ENCODE measurements around the gene EIF2AK3.

Gene EIF2AK3

GRCh38 chr2:88641330-88641729 is 14.1 kb upstream of the EIF2AK3 start:
- Histone ChIP-seq H2AFZ (ENCODE audit: low read length) (no peak overlapping the region), H3K4me3 (ENCODE audit: low read depth, low read length, poor library complexity, severe bottlenecking) (no peak overlapping the region), H3K9me2 (ENCODE audit: low read depth, low read length) (no peaks in the 10 kb centered on the region), H3K9ac (ENCODE audit: low read length) (no peak overlapping the region), H3K4me1 (ENCODE audit: insufficient read depth, low read length, severe bottlenecking) (no peaks in the 10 kb centered on the region), H3K27me3 (ENCODE audit: insufficient read depth, low read length) (no peaks in the 10 kb centered on the region), H3K4me2 (ENCODE audit: low read length) (no peak overlapping the region), H3K9me3 (ENCODE audit: low read length) (peaks cover 5% of the 10 kb centered on the region; the same call in 1 of the 2 replicates), H3K79me2 (ENCODE audit: insufficient read depth, low read length) (no peaks in the 10 kb centered on the region), H3K36me3 (ENCODE audit: insufficient read depth, low read length) (no peaks in the 10 kb centered on the region), H4K20me1 (ENCODE audit: insufficient read depth, low read length) (no peaks in the 10 kb centered on the region), H3F3A (ENCODE audit: insufficient read depth, low read length) (no peaks in the 10 kb centered on the region), H3K27ac (ENCODE audit: low read depth, low read length, poor library complexity, severe bottlenecking) (no peak overlapping the region)
- TF ChIP-seq CTCF (IDR thresholded peaks at IDR 0.05; ENCODE audit: low read length): no peak
- no peak for TF ChIP-seq EZH2 (IDR thresholded peaks at IDR 0.05; ENCODE audit: borderline replicate concordance, low read length)

GRCh38 chr2:88639865-88640264 is 12.6 kb upstream of the EIF2AK3 start:
- TF ChIP-seq EZH2 (IDR thresholded peaks at IDR 0.05; ENCODE audit: borderline replicate concordance, low read length) (no peak), CTCF (IDR thresholded peaks at IDR 0.05; ENCODE audit: low read length) (no peak)

GRCh38 chr2:88638743-88639142 is 11.5 kb upstream of the EIF2AK3 start:
- Histone ChIP-seq H3K9me2 (ENCODE audit: low read depth, low read length) (no peaks in the 10 kb centered on the region), H3K27me3 (ENCODE audit: insufficient read depth, low read length) (no peaks in the 10 kb centered on the region), H3K9ac (ENCODE audit: low read length) (no peak overlapping the region), H3K9me3 (ENCODE audit: low read length) (peaks cover 5% of the 10 kb centered on the region; the same call in 1 of the 2 replicates), H3K27ac (ENCODE audit: low read depth, low read length, poor library complexity, severe bottlenecking) (no peak overlapping the region), H3K4me3 (ENCODE audit: low read depth, low read length, poor library complexity, severe bottlenecking) (no peak overlapping the region), H3K4me1 (ENCODE audit: insufficient read depth, low read length, severe bottlenecking) (no peaks in the 10 kb centered on the region), H3K79me2 (ENCODE audit: insufficient read depth, low read length) (no peaks in the 10 kb centered on the region), H4K20me1 (ENCODE audit: insufficient read depth, low read length) (no peaks in the 10 kb centered on the region), H3K4me2 (ENCODE audit: low read length) (no peak overlapping the region), H3K36me3 (ENCODE audit: insufficient read depth, low read length) (no peaks in the 10 kb centered on the region), H3F3A (ENCODE audit: insufficient read depth, low read length) (no peaks in the 10 kb centered on the region), H2AFZ (ENCODE audit: low read length) (no peak overlapping the region)
- TF ChIP-seq CTCF (IDR thresholded peaks at IDR 0.05; ENCODE audit: low read length): no peak
- TF ChIP-seq EZH2 (IDR thresholded peaks at IDR 0.05; ENCODE audit: borderline replicate concordance, low read length): no peak

More at GRCh38 chr2:88639865-88640264, 12.6 kb upstream of the EIF2AK3 start:
- H3K79me2 ChIP-seq (ENCODE audit: insufficient read depth, low read length): no peaks in the 10 kb centered on the region
- H3K27ac ChIP-seq (ENCODE audit: low read depth, low read length, poor library complexity, severe bottlenecking): no peak overlapping the region
- no peak overlapping the region for H2AFZ ChIP-seq (ENCODE audit: low read length)
- H3K4me1 ChIP-seq (ENCODE audit: insufficient read depth, low read length, severe bottlenecking): no peaks in the 10 kb centered on the region
- no peak overlapping the region for H3K9ac ChIP-seq (ENCODE audit: low read length)
- no peaks in the 10 kb centered on the region for H3K36me3 ChIP-seq (ENCODE audit: insufficient read depth, low read length)
- no peaks in the 10 kb centered on the region for H3K9me2 ChIP-seq (ENCODE audit: low read depth, low read length)
- H4K20me1 ChIP-seq (ENCODE audit: insufficient read depth, low read length): no peaks in the 10 kb centered on the region
- H3F3A ChIP-seq (ENCODE audit: insufficient read depth, low read length): no peaks in the 10 kb centered on the region
- no peak overlapping the region for H3K4me2 ChIP-seq (ENCODE audit: low read length)
- peaks cover 5% of the 10 kb centered on the region; the same call in 1 of the 2 replicates for H3K9me3 ChIP-seq (ENCODE audit: low read length)
- H3K27me3 ChIP-seq (ENCODE audit: insufficient read depth, low read length): no peaks in the 10 kb centered on the region
- no peak overlapping the region for H3K4me3 ChIP-seq (ENCODE audit: low read depth, low read length, poor library complexity, severe bottlenecking)

Data from OCI-LY1 (cell line).